ENCODE measurements around the gene MAB21L4.

MAB21L4 gene

DNA sequence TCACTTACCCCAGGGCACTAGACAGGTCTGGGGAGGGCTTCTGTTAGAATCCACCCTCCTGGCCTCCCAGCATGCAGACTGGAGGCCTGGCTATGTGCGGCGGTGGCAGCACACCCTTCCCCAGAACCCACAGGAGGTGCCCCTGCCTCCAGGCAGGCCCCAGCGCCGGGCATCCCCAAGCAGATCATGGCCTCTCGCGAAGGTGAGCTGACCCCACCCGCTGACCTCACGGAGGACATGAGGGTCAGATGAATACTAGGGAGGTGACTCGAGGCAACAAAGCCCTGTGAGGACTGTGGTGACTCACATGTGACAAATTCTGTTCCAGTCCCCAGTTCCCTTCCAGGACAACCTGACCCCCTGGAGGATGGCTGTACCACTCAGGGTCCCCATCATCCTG lies 1.9 kb downstream of the MAB21L4 start:
- no peak for DNase-seq (ENCODE audit: low read depth)

DNA sequence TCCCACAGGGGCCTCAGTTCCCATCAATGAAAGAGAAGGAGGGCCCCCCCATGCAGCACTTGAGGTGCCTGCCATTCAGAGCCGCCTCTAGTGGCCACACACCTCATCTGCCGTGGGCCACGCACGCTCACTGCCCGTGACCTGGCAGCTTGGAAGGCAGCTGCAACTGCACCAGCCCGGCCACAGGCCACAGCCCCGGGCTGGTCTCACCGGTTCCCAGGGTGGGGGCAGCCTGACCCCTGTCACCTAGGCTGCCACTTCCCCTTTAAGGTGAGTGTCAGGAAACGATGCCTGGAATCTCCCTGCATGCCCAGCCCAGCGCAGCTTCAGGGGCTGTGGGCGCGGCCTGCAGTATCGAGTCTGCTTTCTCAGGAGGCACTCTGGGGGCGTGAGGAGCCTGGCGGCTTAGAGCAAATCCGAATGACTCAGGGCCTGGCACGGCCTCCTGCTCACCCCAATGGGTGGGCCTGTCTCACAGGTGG lies 2.6 kb downstream of the MAB21L4 start:
- peak; percentile 63 for DNase-seq (ENCODE audit: low read depth)

DNA sequence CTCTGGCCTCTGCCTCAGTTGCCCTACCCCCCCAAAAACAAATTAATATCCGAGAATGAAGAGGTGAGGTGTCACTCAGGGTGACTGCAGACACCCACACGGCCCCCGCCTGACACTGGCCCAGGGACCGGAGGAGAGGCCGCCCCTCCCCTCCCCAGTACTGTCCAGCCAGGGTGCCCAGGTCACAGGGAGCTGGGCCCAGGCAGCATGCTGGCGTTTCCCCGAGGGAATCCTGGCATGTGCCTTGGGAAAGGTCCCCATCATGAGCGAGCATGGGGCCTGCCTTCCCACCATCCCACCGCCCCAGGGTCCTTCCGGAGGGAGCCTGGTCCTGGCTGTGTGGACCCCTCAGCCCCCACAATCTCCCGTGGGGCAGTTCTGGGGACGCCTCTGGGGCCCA lies 3.0 kb downstream of the MAB21L4 start:
- no peak for DNase-seq (ENCODE audit: low read depth)

DNA sequence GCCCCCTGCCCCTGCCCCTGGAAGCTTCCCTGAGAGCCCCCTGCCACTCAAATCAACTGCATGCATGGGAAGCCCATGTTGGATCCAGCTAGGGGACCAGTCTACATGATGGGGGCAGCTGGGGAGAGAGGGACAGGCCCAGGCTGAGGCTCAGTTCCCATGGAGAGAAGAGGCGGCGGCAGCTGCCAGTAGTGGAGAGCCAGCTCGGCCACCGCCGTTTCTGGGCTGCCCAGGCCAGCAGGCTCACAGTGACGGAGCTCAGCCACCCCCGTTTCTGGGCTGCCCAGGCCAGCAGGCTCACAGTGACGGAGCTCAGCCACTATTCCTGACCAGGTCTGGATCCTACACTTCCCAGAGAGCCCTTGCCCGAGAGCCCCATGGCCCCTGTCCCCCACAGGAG lies 3.6 kb downstream of the MAB21L4 start:
- no peak for DNase-seq (ENCODE audit: low read depth)

DNA sequence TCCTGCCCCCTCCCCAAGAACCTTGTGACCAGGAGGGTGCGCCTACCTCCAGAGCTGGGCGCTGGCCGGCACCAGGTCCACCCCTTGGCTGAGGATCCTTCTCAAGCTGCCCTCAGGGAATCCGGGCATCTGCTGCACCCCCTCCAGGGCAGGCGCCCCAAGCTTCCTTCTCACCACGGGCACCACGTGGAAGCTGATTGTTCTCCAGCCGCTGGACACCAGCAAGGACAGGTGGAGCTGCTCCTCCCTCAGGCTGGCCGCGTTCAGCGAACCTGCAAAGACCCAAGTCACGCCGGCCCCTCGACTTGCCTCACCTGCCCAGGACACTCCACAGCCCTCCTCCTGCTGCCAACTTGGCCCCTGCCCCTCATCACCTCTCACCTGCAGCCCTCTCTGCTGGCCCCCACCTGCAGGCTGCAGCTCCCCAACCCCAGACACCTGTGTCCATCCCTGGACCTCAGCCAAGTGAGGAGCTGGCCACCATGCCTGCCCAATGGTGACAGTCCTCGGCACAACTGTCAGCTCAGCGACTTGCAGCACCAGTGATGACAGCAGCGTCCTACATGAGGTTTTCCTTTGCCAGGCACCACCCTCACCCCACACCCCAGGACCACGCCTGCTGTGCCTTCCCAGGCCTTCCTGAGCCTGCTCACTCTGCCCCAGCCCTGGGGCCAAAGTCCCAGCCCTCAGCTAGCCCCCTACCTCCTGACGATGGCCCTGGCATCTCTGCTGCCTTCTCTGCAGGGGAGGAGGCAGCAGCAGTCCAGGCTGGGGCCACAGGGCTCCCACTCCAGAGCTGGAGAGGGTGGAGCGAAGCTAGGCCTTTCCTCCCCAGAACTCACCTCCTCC lies 4.2 kb downstream of the MAB21L4 start:
- no peak for DNase-seq (ENCODE audit: low read depth)

DNA sequence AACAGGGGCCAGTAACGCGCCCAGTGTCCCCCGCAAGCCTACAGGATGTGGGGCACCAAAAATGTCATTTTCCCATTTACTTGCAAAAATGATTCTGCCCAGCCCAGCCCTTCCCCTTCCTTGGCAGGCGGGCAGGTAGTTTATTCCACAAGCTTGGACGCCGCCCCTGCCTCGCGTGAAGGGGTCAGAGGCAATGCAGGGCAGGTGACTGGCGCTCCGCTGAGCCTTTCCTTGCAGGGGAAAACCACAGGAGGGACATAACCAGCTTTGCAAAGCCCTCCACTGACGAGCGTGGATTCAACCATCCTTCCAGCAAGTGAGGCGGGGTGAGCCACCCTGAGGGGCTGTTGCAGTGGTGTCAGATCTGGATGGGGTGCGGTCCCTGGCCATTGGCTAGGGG lies 5.3 kb downstream of the MAB21L4 start:
- DNase-seq (ENCODE audit: low read depth), result no peak

DNA sequence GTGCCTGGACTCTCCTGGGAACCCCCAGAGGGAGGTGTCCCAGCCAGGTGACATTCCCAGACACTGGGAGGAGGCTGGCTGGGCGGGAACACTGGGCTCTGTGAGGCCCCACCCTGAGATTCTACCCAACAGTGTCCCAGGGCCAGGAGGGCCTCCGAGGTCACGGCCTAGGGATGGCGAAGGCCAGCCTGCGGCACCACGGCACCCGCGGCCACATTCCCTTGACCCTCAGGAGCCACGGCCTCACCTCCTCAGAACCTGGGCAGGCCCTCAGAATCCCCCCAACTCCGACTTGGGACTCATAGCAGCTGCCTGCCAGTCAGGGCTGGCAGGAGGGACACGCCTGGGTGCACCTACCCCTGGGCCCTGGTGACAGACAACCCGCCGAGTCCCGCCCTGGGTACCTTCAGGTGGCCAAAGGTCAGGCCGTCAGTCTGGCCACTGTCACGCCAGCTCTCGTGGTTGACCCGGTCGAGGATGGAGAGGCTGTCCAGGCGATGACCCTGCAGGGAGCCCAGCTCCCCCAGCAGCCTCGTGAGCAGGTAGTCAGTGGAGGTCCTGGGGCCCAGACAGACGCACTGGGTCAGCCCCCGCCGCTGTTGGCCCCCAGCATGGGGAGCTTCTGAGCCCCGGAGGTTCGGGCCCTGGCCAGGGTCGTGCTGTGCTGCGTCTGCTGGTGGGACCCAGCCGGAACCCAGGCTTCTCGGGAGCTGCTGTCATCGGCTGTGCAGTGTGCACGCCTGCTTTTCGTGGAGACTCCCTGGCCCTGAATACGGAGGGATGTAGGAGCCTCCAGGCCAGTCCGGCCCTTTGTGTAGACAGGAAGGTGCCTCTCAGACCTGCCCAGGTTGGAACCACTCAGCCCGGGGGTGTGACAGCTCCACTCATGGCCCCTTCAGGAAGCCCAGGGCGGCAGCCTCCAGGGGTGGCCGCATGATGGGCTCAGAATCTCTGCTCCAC lies 6.1 kb downstream of the MAB21L4 start:
- no peak for DNase-seq (ENCODE audit: low read depth)

DNA sequence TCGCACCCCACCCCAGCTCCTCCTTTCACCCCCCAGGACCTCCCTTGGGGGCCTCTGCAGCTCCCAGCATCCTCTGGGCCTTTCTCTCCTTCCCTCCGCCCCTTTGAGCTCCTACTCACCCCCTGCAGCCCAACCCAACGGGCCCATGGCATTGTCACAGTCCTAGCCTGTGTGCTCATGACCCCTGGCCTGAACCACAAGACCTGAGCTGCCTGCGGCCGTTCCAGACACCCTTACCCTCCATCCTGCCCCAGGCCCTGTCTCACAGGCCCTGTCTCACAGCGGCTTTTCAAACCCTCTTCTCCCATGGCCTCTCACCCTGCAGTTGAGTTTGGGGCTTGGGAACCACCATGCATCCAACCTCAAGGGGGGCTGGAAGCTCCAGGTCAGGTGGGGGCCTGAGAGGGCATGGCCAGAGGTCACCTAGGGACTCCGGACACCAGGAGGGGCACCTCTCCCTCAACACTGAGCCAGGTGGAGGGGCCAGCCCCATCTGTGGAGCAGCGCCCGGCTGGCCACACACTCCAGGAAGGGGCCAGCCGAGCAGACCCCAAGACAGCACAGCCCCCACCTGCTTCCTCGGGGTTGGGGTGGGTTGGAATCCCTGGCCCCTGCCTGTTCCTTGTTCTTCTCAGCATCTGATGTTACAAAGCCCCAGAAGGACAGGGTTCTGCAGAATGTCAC lies 6.9 kb downstream of the MAB21L4 start:
- no peak for DNase-seq (ENCODE audit: low read depth)

DNA sequence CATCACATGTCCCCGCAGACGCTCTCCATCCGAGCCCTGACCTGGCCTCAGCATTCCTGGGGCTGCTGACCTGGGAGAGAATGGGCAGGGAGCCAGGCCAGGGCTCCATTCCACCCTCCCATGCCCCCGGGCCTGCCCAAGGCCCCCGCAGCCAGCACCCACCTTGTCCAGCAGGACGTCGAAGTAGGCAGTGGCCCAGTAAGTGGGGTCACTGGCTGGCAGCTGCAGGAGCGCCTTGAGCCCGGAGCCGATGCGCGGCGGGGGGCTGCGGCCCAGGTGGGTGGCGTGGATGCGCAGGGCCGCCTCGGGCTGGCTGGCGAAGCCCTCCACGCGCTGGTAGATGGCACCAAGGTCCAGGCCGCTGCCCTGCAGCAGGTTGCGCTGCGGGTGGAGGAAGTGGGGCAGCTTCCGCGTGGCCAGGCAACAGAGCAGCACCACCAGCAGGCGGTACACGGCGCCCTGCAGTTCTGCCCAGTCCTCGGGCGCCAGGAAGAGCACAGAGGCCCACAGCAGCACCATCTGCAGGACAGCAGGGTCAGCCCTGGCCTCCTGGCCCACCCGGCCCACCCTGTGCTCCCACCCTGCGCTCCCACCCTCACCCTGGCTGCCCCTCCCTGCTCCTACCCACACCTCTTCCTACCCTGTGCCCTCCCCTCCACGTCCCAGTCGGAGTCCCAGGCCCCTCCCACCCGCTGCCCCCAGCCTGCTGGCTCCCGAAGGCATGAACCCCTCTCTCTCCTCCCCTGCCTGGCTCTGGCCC lies 7.6 kb downstream of the MAB21L4 start:
- DNase-seq (ENCODE audit: low read depth), result no peak

DNA sequence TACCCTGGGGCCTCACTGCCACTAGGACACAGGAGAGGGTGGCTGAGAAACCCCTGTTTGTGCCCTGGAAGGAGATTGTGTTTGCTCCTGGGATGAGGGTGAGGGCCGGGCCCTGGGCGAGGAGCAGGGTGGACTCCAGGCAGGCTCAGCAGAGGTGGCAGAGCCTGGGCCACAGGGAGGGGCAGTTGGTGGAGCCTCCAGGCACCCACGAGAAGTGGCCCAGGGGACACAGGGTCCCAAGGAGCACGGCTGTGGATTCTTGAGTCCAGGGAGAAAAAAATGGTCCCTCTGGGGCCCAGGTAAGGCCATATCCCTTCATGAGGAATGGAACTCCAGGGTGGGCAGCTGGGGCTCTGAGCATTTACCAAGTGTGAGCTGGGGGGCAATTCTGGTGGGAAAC lies 8.3 kb downstream of the MAB21L4 start:
- DNase-seq (ENCODE audit: low read depth), result no peak

DNA sequence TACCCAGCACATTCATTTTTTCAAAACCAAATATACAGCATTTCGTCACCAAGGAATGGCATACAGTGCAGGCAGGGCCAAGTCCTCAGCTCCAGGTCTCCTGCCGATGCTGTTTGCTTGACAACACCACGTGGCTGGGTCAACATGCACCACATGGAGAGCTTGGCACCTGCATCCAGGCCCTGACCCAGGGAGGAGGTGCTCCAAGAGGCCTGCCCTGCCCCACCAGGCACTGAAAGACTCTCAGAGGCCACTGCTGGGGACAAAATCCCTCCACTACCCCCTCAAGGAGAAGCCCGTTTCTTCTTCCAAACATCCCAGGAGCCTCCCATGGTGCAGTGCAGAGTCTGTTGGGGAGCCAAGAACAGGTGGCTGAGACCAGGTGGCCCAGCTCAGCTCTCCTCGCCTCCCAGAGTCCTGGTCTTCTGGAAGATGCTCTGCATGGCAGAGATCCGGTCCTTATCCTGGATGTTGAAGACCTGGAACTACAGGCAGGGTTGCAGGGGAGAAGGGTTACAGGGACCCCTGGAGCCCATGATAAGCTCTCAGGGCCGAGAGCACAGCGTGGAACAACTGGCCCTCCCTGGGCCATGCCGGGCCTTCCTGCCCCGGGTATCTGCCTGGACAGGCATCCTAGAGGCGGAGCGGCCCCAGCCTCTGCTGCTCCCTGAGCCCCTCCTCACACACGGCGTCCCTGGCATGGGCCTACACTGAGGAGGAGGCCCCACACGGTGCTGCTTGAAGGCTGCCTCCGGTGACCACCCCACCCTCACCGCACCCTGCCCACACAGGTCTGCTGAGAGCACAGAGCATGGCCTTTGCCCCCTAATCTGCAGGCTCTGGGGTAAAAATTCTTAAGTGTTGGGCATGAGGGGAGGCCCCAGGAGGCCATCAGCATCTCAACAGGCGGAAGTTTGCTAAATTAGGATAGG lies 9.0 kb downstream of the MAB21L4 start:
- no peak for DNase-seq (ENCODE audit: low read depth)

DNA sequence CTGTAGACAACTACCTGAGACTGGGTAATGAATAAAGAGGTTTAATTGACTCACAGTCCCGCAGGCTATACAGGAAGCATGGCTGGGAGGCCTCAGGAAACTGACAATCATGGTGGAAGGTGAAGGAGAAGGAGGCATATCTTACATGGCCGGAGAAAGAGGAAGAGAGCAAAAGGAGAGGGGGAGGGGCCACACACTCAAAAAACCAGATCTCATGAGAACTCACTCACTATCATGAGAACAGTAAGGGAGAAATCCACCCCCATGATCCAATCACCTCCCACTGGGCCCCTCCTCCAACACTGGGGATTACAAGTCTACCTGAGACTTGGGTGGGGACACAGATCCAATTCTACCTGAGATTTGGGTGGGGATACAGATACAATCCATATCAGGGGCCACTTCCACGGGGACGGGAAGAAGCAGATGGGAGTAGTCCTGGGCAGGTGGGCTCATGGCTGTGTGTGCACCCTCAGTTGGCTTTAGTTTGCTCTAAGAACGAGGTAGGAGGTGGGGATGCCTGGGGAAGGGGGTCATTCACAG lies 9.9 kb downstream of the MAB21L4 start:
- DNase-seq (ENCODE audit: low read depth), result no peak

DNA sequence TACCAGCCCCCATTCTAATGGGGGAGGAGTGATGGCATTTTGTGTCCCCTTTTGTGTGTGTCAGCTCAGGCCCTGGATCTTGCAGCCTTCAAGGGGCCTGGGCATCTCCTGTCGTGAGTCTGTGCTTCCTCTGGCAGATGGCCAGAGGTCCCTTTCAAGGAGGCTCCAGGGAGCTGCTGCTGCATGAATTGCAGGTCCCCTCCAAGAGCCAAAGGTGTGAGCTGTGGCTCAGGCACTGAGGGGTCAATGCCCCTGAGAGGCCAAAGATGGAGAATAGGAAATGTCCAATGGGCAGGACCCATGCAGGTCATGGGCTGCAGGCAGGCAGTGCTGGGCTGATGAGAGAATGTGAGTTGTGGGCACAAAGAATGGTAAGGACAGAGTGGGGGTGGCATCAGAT lies 10.4 kb downstream of the MAB21L4 start:
- DNase-seq (ENCODE audit: low read depth), result no peak

DNA sequence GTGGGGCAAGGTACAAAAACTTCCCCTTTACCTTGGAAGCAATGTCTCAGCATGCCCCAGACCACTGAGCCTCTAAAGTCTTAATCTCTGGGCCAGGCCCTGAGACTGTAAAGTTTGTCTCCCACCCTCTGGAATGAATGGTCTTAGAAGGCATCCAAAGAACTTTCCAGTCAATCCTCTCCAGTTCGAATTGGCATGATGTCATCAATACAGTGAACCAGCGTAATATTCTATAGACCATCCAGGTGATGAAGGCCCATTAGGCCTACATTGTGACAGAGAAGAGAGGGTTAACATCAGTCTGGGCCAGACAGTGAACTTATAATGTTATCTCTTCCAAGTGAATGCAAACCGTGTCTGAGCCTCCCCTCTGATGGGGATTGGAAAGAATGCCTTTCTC lies 11.2 kb downstream of the MAB21L4 start:
- DNase-seq (ENCODE audit: low read depth), result no peak

DNA sequence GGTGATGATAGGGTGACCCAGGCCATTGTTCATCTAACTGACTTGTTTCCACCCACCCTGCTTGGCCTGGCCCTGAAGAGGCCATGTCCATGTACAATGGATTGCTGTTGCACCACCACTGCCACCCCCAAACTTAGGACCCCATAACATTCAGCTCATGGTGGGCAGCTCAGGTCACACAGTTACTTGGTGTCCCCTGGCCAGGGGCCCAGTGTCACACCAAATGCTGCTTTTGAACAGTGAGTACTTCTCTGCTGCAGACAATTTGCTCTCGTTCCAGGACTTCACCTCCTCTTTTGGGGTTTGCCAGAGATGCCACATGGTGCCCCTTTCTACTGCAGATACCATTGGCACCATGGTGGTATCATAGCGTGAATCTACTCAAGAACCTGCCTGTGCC lies 11.7 kb downstream of the MAB21L4 start:
- no peak for DNase-seq (ENCODE audit: low read depth)

DNA sequence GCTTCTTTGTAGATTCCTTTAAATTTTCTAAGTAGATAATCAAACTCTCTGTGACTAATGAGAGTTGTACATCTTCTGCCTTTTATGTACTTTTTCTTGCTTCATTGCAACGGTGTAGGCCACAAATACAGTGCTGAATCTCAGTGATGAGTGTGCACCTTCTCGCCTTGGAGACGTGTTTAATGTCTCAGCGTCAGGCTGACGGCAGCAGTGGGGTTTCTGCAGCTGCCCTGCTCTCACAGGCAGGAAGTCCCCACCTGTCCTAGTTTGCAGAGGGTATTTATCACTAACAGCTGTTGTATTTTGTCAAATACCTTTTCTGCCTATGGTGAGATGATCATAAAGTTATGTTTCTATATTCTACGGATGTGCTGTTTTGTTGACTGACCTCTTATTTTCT lies 14.0 kb downstream of the MAB21L4 start:
- no peak for DNase-seq (ENCODE audit: low read depth)

DNA sequence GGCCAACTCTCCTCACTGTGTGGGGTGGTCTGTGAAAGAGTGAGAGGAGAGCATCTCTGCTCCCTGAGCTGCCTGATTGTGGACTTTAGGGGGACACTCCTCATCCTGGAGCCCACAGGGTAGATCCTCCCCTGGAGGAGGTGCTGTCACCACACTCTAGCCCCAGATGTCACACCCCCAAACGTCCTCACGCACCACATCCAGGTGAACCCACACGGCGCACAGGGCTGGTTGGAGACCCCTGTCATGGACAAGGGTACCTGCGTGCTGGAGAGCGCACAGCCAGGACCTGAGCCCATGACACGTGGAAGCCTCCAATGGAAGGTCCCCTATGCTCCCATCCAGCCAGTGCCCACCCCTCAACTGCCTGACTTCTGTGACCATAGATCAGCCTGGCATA lies 16.9 kb downstream of the MAB21L4 start:
- DNase-seq (ENCODE audit: low read depth), result no peak

DNA sequence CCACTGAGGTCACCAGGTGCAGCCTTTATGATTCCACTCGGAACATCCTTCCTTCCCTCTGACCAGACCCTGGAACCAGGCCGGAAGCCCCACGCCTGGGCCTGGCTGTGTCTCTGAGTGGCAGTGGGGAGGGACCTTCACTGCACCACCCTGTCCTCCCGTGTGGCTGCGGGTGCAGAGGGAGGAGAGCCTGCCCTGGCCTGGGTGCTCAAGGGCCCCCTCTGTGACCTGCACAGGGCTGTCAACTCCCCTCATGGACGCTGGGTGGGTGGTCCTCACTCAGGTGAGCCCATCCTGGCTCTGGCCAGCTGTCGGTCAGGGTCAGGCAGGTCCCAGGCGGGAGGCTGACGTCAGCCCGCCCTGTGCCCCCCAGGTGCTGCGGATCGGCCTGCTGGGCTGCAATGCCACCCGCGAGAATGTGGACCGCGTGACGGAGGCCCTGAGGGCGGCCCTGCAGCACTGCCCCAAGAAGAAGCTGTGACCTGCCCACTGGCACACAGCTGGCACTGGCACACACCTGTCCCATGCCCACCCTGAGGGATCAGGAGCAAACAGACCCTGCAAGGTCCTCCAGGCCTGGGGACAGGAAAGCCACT lies 17.5 kb downstream of the MAB21L4 start:
- no peak for DNase-seq (ENCODE audit: low read depth)

DNA sequence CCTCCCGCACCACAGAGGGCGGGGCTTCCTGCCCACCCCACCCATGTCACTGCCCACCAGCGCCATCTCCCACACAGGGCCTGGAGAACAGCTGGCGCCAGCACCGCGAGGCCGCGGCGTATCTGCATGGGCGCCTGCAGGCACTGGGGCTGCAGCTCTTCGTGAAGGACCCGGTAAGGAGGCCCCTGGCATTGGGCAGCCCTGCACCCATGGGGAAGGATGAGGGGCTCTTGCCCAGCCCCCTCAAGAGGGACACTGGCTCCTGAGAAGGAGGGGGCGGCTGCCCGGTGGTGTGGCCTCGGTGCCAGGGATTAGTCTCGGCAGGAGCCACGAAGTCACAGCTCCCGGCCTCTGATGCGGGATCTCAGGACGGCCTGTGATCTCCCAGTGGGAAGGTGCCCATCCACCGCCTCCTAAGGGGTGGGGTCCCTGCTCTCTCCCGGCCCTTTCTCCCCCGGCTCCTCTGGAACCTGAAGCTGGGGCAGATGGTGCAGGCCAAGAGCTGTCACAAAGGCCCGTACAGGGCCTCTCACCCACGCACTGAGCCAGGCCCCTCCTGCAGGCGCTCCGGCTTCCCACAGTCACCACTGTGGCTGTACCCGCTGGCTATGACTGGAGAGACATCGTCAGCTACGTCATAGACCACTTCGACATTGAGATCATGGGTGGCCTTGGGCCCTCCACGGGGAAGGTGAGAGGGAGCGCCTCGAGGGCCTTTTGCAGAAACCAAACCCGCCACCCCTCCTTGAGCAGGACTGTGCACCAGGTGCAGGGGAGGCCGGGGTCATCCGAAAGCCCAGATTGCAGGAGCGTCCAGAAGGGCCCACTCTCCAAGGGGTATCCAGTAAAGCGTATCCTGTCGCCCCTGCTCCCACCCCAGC lies 18.3 kb downstream of the MAB21L4 start:
- DNase-seq (ENCODE audit: low read depth), result no peak
